Measurements from ENCODE around the gene INSL6. TPM values are rescaled to one million over a fixed set of nuclear protein-coding genes. Genes with fewer than 3 reads are reported as not detected.
"Not testable (repeated sequence)": the region's sequence is repeated elsewhere in the genome, so short reads cannot be mapped to it uniquely, and the experiment has no call there.

Gene INSL6, protein sequence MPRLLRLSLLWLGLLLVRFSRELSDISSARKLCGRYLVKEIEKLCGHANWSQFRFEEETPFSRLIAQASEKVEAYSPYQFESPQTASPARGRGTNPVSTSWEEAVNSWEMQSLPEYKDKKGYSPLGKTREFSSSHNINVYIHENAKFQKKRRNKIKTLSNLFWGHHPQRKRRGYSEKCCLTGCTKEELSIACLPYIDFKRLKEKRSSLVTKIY
- total RNA-seq (2014; rRNA removed) = not detected in 2 replicates
- not detected for polyA plus RNA-seq (2012)

DNA sequence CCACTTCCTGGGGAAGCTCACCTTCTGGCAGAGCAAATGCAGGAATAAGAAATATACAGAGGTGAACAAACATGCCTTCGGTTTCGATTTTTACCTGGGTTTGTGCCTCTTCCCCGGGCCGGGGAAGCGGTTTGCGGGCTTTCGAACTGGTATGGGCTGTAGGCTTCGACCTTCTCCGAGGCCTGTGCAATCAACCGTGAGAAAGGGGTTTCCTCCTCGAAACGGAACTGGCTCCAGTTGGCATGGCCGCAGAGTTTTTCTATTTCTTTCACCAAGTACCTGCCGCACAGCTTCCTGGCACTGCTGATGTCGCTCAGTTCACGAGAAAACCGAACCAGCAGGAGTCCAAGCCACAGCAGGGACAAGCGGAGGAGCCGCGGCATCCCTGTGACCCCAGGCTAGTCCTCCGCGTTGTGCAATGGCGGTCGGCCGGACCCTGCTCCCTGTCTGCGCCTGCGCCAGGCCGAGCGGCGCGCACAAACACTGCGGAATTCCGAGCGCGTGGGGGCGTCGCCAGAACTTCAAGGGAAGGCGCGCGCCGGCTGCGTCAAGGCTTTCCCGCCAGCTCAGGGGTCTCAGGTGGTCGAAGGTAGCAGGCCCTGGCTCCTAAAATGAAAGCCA, at the start of gene INSL6:
INSL6 (minus strand) TSS at position 420 of the 621 bp plus-strand sequence; CDS start at position 383, 37 bp downstream.
- DNase-seq (ENCODE audit: low read depth) = no peak

DNA sequence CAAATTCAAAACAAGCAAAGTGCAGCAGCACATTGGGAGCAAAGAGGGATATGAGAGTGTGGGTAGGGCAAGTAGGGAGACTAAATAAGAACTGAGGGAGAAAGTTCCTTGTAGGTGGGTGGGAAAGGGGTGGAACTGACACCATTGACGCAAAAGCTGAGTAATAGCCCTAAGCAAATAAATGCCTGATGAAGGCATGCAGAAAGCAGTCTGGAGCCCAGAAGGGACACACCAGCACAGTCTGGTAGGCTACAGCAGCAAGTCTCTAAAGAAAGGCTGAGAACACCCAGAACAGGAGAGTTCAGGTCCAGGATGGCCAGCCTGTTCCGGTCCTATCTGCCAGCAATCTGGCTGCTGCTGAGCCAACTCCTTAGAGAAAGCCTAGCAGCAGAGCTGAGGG, 45.8 kb upstream of the INSL6 start, which contains the start of gene INSL4:
INSL4 (plus strand) TSS at position 208 of the 400 bp plus-strand sequence; CDS start at position 313, 105 bp downstream.
- DNase-seq (ENCODE audit: low read depth) = no peak

DNA sequence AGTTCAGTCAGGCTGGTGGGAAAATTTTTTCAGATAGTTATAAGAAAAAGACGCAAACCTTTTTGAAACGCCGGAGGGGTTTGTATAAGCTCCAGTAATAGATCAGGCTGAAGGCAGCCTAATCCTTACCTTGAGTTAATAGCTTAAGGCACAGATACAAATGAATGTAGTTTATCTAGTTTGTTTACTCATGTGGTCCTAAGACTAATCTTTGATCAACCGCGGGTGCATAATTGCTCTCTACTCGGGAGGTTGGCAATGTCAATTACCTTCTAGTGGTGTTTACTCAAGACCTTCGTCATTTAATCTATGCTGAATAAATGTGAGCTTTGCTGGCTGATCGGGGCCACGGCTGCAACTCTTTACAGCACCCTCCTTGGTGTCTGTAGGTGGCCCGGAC, 45.1 kb upstream of the INSL6 start:
- DNase-seq (ENCODE audit: low read depth) = no peak

DNA sequence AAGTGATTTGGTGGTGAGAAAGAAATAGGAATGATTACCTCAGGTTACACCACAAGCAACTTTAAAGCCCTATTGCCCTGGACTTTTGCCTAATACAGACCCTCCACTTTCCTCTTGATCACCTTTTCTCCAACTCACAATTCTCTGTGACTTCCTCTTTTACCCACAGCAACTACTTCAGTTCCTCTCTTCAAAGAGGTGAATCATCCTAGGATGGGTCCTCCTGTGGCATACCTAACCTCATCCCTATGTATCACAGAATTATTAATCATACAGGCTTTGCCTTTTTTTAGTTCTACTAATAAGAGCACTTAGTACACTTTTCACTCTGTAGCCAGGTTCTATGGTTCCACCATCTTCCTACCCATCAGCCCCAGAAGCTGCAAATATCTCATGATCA, 19.6 kb upstream of the INSL6 start:
- DNase-seq (ENCODE audit: low read depth) = no peak

DNA sequence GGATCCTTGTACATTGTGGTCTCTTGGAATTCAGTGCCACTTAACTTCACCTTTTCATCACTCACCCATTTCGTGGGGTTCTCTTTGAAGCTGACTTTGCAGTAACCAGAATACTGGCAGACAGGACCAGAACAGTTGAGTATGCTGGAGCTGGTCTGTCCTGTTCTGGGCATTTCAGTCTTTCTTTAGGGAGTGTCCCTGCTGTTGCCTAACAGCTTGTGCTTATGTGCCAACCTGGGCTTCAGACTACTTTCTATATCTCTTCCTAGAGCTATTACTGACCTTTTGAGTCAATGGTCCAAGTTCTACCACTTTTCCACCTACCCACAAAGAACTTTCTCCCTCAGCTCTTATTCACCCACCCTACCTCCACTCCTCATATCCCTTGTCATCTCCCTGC, 10.0 kb upstream of the INSL6 start:
- no peak for DNase-seq (ENCODE audit: low read depth)

DNA sequence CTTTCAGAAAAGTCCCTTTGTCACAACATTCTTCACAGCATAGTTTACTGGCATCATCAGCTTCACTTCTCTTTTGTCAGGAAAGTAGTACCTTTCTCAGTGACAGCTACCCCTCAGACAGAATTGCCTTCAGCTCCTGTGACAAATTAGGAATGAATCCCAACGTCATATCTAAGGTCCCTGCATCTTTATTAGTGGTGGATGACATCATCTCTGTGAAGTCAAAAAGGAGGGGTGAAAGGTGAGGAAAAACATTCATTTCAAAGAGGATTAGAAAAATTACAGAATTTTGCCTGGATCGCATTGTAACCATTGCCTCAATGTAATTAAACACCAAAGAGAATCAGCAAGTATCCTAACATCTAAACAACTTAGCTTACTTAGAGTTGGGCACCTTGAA, 7.9 kb upstream of the INSL6 start:
- DNase-seq (ENCODE audit: low read depth) = no peak

DNA sequence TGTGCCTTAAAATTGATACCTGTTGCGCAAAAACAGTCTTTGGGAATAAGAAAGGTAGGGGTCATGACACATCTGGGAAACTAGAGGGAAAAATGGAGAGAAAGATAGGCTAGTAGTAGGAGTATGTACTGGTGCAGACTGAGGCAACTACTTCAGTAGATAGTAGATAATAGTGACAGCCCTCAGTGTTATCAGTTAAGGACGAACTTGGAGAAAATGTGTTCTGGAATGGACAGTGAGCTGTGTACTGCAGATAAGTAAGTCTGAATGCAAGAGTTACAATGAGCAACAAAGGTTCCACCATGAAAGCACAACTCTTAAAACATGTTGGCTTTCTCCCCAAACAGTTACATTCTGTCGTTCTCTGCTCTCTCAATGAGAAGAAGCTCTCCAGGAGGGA, 6.5 kb upstream of the INSL6 start:
- DNase-seq (ENCODE audit: low read depth) = no peak

DNA sequence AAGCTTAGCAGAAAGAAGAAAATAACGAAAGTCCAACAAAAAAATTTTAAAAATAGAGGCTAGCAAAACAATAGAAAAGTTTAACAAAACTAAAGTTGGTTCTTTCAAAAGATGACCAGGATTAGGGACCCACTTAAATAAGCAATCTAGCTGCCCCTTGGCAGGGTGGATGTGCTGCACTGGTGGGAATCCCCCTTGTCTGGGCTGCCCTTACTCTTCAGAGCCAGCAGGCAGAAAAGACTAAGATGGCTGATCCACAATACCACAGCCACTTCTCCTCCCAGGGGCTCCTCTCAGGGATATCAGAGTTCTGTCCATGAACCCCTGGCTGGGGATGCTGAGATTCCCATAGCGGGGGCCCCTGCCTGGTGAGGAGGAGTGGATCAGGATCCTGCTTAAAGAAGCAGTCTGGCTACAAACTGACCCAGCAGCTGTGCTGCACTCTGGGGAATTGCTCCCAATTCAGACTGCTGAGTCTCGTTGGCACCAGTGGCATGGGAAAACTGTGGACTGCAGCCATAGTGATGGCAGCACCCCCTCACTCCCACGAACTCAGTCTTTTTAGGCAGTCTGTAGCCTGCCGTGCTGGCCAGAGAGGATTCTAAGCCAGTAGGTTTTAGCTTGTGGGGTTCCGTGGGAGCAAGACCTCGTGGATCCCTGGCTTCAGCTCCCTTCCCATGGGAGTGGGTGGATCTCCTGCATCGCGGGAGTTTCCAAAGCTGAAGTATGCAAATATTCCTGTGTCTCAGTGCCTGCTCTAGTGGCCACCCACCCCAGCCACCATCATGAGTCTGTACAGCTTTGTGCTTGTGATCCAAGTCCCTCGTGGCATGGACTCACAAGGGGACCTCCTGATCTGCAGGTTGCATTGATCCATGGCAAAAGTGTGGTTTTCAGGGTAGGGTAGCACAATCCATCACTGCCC, 2.9 kb upstream of the INSL6 start:
- DNase-seq (ENCODE audit: low read depth) = peak; percentile 15

DNA sequence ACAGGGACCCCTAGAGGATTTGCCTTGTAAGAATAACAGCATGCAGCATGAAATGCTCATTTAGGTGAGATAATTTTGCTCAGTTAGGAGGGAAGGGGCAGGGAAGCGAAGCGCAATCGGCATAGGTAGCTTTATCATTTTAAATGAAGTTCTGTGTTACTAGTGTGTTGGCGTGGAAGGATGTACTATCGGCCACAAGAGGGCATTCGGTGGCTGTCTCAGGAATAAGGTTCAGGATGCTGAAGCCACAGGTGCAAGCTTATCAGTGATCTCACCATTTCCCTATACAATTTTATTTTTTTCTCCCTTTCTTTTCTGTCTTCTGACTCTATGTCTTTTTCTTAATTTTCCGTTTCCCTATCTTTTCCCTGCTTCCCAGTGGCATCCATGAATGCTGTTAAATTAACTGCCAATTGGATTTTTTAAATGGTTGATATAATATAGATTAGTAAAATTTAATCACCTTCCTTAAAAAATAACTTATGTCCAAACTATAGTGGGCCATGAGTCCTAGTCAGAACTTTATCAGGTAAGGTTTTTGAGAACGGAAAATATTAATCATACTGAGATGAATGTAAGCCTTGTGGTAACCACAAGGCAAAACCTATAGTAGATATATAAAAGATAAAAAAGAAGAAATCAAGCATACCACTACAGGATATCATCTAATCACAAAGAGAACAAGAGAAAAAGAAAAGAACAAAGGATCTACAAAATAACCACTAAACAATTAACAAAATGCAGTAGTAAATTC, 1.2 kb upstream of the INSL6 start:
- peak; percentile 44 for DNase-seq (ENCODE audit: low read depth)

DNA sequence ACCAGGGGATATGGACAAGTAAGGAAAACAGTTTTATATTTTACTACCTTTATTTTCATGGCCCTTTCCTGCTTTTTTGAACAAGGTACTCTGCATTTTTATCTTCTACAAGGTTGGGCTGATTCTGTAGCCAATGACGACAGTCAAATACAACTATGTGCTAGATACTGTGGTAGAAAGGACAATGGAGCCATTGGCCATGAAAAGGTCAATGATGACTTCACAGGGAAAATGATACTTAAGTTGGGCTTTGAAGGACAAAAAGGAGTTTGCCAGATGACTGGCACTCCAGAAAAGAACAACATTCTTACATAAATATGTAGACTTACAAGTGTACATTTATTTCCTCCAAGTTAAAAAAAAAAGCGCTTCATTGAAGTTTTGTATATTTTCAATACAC, 663 bp downstream of the INSL6 start:
- no peak for DNase-seq (ENCODE audit: low read depth)

DNA sequence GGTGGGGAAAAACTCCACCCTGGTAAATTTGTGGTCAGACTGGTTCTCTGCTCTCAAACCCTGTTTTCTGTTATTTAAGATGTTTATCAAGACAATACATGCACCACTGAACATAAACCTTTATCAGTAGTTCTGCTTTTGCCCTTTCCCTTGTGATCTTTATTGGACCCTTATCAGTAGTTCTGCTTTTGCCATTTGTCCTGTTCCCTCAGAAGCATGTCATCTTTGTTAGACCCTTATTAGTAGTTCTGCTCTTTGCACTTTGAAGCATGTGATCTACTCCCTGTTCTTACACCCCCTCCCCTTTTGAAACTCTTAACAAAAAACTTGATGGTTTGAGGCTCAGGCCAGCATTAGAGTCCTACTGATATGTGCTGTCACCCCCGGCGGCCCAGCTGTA, 4.8 kb downstream of the INSL6 start:
- not testable (repeated sequence) for DNase-seq (ENCODE audit: low read depth)

DNA sequence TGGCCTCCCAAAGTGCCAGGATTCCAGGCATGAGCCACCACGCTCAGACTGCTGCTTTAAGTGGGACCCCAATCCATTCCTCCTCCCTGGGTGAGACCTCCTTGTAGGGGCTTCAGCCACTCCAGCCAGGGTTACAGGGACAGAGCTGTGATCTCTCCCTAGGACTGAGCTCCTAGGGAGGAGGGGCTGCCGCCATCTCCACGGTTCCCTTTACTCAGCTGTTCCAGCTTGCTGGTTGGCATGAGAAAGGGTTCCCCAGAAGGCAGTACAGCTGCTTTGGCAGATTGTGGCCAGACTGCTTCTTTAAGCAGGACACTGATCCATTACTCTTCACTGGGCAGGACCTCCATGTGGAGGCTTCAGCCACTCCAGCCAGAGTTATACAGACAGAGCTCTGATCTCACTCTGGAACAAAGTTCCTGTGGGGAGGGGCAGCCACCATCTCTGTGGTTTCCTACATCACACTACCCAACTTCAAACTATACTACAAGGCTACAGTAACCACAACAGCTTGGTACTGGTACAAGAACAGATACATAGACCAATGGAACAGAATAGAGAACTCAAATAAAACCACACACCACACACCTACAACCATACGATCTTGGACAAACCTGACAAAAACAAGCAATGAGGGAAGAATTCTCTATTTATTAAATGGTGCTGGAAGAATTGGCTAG, 7.2 kb downstream of the INSL6 start:
- peak; percentile 13 for DNase-seq (ENCODE audit: low read depth)

DNA sequence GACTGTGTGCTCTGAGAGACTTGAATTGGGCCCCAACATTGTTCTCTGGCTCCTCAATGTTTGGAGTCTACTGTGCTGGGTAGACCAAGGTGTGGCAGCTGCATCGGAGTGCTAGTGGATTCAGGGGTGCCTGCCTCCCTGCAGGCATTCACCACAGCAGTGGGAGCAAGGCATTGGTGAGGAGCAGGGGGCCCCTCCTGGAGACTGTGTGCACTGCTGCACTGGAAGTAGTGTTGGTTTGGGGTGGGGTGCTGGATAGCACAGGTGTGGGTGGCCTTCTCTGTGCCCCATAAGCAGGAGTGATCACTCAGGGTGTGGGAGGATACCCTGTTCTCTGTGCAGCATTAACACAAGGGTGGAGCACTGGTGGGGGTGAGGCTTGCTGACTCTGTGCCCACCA, 39.2 kb downstream of the INSL6 start:
- DNase-seq (ENCODE audit: low read depth) = no peak

DNA sequence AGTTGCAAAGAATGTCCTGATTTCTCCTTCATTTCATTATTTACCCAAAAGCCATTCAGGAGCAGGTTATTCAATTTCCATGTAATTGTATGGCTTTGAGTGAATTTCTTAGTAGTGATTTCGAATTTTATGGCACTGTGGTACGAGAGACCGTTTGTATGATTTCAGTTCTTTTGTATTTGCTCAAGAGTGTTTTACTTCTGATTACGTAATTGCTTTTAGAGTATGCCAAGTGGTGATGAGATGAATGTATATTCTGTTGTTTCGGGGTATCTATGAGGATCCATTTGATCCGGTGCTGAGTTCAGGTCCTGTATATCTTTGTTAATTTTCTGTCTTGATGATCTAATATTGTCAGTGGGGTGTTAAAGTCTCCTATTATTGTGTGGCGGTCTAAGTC, 41.2 kb downstream of the INSL6 start:
- DNase-seq (ENCODE audit: low read depth) = no peak

DNA sequence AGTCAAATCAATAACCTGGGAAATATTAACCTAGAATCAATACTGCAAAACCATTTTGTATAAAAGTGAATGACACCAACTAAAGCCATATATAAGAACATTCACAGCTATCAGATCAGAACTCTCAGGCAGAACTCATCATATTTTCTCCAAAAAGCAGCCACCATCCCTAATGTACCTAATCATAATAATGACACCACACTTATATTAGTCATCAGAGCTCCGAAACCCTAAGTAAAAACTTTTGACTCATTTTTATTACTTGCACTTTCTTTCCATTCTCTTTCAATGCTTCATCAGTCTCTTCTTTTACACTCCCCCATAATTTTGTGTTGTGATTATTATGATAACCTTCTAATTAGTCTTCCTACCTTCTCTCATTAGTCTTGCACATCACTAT, 45.3 kb downstream of the INSL6 start:
- DNase-seq (ENCODE audit: low read depth) = peak; percentile 4

DNA sequence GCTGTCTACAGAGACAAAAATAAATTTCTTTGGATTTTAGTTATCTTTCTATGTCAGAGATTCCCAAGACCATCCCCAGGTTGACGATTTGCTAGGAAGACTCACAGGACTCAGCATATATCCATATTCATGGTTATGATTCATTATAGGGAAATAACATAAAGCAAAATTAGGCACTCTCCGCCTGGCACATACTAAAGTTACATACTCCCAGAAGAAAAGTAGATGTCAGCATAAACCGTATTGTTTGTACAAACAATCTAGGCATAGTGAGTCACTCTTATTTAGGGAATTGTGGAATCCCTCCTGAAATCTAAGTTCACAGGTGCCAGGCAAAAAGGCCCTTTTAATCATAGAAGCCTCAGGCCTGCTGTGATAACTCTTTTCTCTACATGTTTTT, 62.9 kb downstream of the INSL6 start:
- no peak for DNase-seq (ENCODE audit: low read depth)

DNA sequence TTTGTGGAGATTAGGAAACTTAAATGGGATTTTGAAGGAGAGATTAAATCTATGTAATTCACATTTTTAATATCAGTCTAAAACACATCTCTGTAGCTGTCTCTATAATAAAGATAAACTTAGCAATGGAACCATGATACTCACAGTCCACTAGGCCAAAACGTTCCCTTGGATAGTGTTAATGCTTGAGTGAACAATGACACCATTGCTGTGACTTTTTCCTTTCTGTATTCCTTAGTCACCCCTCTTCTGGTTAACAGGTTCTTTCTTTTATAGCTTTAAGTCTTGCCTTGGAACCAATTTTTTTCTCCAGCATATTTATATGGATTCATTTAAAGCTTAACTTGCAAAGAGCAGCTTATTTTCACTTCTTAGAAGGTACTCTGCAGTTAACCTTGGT, 63.3 kb downstream of the INSL6 start:
- DNase-seq (ENCODE audit: low read depth) = no peak

DNA sequence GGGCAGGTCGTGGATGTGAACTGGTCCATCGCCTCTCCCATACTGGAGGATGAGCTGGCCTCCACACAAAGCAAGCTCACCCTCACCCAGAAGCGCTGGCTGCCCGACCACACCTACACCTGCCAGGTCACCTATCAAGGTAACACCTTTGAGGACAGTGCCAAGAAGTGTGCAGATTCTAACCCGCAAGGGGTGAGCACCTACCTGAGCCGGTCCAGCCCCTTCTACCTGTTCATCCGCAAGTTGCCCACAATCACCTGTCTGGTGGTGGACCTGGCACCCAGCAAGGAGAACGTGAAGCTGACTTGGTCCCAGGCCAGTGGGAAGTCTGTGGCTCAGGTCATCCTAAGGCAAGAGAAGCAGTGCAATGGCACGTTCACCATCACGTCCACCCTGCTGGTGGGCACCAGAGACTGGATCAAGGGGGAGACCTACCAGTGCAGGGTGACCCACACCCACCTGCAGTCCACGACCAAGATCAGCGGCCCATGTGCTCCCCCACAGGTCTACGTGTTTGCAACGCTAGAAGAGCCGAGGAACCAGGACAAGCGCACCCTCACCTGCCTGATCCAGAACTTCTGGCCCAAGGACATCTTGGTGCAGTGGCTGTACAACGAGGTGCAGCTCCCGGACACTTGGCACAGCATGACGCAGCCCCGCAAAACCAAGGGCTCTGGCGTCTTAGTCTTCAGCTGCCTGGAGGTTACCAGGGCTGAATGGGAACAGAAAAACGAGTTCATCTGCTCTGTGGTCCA, 71.3 kb downstream of the INSL6 start:
- no peak for DNase-seq (ENCODE audit: low read depth)
